ENCODE results near the gene SERPINA5. TPM values are rescaled to one million over a fixed set of nuclear protein-coding genes. Genes with fewer than 3 reads are reported as not detected.

Gene SERPINA5
- total and polyA plus RNA-seq, 2 of the 13 experiments (the other 11 are each of a cell fraction or from before 2014, with no cell fraction given), result 449 to 498 TPM

DNA sequence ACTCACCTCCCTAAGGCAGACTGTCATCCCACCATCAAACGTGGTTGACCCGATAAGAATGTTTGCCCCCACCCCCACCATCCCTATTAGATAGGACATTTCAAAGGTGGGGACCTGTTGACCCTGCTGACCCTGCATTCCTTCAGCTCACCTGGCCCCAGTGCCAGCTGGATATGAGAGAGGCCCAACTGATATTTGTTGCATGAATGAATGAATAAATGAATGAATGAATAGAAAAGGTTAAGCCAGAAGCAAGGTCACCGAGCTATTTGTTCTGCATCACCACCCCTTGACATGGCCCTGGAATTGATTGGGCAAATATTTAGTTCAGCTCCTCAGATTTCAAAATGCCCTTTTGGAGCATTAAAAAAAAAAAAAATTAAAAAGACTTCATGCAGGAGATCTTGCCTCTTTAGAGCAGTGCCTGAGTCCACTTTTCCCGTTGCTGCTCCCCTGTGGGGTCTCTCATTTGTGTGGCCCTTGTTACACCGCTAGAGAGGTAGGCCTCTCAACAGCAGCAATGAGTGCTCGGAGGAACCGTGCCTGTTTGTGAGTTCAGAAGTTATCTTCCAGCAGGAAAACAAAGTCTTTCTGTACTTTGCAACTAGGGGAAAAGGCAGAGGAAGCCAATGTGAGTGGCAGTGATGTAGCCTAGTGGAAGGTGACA, 8.5 kb upstream of the SERPINA5 start (continued):
- TF ChIP-seq, protein P1, sequence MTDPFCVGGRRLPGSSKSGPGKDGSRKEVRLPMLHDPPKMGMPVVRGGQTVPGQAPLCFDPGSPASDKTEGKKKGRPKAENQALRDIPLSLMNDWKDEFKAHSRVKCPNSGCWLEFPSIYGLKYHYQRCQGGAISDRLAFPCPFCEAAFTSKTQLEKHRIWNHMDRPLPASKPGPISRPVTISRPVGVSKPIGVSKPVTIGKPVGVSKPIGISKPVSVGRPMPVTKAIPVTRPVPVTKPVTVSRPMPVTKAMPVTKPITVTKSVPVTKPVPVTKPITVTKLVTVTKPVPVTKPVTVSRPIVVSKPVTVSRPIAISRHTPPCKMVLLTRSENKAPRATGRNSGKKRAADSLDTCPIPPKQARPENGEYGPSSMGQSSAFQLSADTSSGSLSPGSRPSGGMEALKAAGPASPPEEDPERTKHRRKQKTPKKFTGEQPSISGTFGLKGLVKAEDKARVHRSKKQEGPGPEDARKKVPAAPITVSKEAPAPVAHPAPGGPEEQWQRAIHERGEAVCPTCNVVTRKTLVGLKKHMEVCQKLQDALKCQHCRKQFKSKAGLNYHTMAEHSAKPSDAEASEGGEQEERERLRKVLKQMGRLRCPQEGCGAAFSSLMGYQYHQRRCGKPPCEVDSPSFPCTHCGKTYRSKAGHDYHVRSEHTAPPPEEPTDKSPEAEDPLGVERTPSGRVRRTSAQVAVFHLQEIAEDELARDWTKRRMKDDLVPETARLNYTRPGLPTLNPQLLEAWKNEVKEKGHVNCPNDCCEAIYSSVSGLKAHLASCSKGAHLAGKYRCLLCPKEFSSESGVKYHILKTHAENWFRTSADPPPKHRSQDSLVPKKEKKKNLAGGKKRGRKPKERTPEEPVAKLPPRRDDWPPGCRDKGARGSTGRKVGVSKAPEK (CRISPR knock-in tag; IDR thresholded peaks at IDR 0.05; ENCODE audit: borderline replicate concordance), result no peak; the same call in 1 of the 2 replicates
- TF ChIP-seq HOXA5 (CRISPR knock-in tag; IDR thresholded peaks at IDR 0.05), result peak; percentile 30; the same call in 1 of the 2 replicates
- TF ChIP-seq, protein P2, sequence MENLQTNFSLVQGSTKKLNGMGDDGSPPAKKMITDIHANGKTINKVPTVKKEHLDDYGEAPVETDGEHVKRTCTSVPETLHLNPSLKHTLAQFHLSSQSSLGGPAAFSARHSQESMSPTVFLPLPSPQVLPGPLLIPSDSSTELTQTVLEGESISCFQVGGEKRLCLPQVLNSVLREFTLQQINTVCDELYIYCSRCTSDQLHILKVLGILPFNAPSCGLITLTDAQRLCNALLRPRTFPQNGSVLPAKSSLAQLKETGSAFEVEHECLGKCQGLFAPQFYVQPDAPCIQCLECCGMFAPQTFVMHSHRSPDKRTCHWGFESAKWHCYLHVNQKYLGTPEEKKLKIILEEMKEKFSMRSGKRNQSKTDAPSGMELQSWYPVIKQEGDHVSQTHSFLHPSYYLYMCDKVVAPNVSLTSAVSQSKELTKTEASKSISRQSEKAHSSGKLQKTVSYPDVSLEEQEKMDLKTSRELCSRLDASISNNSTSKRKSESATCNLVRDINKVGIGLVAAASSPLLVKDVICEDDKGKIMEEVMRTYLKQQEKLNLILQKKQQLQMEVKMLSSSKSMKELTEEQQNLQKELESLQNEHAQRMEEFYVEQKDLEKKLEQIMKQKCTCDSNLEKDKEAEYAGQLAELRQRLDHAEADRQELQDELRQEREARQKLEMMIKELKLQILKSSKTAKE (CRISPR knock-in tag; IDR thresholded peaks at IDR 0.05; ENCODE audit: borderline replicate concordance), result peak; percentile 47; the same call in 1 of the 2 replicates
- peak; percentile 91 for TF ChIP-seq NFIC (IDR thresholded peaks at IDR 0.05; ENCODE audit: low read length)
- TF ChIP-seq, protein P3, sequence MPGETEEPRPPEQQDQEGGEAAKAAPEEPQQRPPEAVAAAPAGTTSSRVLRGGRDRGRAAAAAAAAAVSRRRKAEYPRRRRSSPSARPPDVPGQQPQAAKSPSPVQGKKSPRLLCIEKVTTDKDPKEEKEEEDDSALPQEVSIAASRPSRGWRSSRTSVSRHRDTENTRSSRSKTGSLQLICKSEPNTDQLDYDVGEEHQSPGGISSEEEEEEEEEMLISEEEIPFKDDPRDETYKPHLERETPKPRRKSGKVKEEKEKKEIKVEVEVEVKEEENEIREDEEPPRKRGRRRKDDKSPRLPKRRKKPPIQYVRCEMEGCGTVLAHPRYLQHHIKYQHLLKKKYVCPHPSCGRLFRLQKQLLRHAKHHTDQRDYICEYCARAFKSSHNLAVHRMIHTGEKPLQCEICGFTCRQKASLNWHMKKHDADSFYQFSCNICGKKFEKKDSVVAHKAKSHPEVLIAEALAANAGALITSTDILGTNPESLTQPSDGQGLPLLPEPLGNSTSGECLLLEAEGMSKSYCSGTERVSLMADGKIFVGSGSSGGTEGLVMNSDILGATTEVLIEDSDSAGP (CRISPR knock-in tag; IDR thresholded peaks at IDR 0.05; ENCODE audit: borderline replicate concordance), result peak; percentile 62; the same call in 1 of the 2 replicates
- TF ChIP-seq POLR2AphosphoS2 (IDR thresholded peaks at IDR 0.05; ENCODE audit: low read depth, low read length), result no peak
- TF ChIP-seq ISL2 (CRISPR knock-in tag; IDR thresholded peaks at IDR 0.05), result peak; percentile 94
- TF ChIP-seq ARNTL (CRISPR knock-in tag; IDR thresholded peaks at IDR 0.05), result peak; percentile 49; the same call in 1 of the 2 replicates
- TF ChIP-seq, protein P4, sequence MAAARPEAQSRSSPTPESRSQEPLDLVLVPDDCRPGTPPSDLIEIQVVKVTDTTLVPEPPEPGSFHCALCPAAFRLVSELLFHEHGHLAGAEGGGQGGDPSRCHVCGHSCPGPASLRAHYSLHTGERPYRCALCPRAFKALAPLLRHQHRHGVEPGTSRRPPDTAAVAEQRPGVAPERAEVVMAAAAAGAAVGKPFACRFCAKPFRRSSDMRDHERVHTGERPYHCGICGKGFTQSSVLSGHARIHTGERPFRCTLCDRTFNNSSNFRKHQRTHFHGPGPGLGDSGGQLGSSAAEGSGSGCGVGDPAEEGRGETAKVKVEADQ (CRISPR knock-in tag; IDR thresholded peaks at IDR 0.05; ENCODE audit: borderline replicate concordance), result no peak
- no peak for TF ChIP-seq XBP1 (CRISPR knock-in tag; IDR thresholded peaks at IDR 0.05)
- TF ChIP-seq, protein P5, sequence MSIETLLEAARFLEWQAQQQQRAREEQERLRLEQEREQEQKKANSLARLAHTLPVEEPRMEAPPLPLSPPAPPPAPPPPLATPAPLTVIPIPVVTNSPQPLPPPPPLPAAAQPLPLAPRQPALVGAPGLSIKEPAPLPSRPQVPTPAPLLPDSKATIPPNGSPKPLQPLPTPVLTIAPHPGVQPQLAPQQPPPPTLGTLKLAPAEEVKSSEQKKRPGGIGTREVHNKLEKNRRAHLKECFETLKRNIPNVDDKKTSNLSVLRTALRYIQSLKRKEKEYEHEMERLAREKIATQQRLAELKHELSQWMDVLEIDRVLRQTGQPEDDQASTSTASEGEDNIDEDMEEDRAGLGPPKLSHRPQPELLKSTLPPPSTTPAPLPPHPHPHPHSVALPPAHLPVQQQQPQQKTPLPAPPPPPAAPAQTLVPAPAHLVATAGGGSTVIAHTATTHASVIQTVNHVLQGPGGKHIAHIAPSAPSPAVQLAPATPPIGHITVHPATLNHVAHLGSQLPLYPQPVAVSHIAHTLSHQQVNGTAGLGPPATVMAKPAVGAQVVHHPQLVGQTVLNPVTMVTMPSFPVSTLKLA (IDR thresholded peaks at IDR 0.05), result no peak
- peak; percentile 84; the same call in 1 of the 2 replicates for TF ChIP-seq HMG20B (CRISPR knock-in tag; conservative IDR thresholded peaks at IDR 0.05)
- no peak for TF ChIP-seq ZNF652 (CRISPR knock-in tag; IDR thresholded peaks at IDR 0.05; ENCODE audit: borderline replicate concordance, low read depth)
- no peak for TF ChIP-seq NRL (CRISPR knock-in tag; IDR thresholded peaks at IDR 0.05; ENCODE audit: borderline replicate concordance)
- TF ChIP-seq ARNT (IDR thresholded peaks at IDR 0.05), result no peak
- TF ChIP-seq ZSCAN31 (CRISPR knock-in tag; IDR thresholded peaks at IDR 0.05; ENCODE audit: low read depth), result 0 out of 2 replicates have a peak, but pooled peaks have one; percentile 65
- peak; percentile 28; the same call in 1 of the 2 replicates for TF ChIP-seq YEATS4 (CRISPR knock-in tag; IDR thresholded peaks at IDR 0.05; ENCODE audit: borderline replicate concordance)
- no peak; the same call in 1 of the 2 replicates for TF ChIP-seq ZNF205 (CRISPR knock-in tag; IDR thresholded peaks at IDR 0.05)
